GM13976 (cell line): ENCODE results near the gene PPP1R27.

Experiments
- DNase-seq: peaks from one replicate; pipeline ENCODE4 v3.0.0; 2012; ENCODE audit warnings: low spot score
- CTCF ChIP-seq: IDR thresholded peaks from 2 replicates; pipeline ENCODE4 v1.5.1; 2012; ENCODE audit warnings: borderline replicate concordance, mild to moderate bottlenecking; ENCODE audit not compliant: insufficient read depth; ENCODE audit errors: extremely low read depth, missing control alignments, control extremely low read depth
- in situ Hi-C: fragments of 300-500 bp; cut with MboI; formaldehyde crosslinking; loops from one replicate; pipeline ENCODE4 v1.12.0; 2022; ENCODE audit warnings: low sequenced_read_pairs, mixed read lengths, inconsistent platforms; ENCODE audit not compliant: unreplicated experiment

The PPP1R27 gene

DNA sequence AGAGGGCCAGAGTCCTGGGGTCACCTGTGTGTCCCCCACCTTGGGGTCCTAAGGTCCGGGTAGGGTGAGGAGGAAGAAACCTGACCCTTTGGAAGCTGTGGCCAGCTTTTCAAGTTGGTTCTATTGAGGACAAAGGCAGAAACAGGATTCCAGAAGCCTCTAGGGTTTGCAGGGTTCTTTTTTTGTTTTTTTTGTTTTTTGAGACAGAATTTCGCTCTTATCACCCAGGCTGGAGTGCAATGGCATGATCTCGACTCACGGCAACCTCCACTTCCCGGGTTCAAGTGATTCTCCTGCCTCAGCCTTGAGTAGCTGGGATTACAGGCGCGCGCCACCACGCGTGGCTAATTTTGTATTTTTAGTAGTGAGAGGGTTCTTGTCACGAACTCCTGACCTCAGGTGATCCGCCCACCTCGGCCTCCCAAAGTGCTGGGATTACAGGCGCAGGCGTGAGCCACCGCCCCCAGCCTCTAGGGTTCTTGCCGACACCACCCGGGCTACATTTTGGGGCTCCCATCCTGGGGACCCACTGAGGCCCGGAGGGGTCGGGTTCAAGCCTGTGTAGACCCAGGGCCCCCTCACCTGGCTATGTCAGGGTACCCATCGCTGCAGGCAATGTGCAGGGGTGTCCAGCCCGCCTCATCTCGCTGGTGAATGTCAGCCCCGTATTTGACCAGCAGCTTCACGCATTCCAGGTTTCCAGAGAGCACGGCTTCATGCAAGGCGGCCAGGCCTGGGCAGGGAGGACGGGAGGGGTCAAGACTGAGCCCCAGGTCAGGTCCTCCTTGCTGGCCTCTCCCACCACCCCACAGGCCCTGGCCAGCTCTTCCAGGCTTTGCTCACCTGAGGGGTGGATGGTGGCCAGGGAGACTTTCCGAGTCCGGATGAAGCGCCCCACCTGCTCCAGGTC is 674 bp downstream of the PPP1R27 start:
- TF ChIP-seq CTCF, result no peak
- in situ Hi-C loops, result no loop called here
- no peak for DNase-seq

GRCh38 chr17:81833160-81833920 is 1.5 kb downstream of the PPP1R27 start, which contains the start of gene MCRIP1:
Gene MCRIP1 (minus strand): TSS chr17:81833291. CDS start chr17:81824506, 8,785 bp downstream.
- DNase-seq, result peak; percentile 99
- TF ChIP-seq CTCF, result no peak
- in situ Hi-C loops, result no loop called here

DNA sequence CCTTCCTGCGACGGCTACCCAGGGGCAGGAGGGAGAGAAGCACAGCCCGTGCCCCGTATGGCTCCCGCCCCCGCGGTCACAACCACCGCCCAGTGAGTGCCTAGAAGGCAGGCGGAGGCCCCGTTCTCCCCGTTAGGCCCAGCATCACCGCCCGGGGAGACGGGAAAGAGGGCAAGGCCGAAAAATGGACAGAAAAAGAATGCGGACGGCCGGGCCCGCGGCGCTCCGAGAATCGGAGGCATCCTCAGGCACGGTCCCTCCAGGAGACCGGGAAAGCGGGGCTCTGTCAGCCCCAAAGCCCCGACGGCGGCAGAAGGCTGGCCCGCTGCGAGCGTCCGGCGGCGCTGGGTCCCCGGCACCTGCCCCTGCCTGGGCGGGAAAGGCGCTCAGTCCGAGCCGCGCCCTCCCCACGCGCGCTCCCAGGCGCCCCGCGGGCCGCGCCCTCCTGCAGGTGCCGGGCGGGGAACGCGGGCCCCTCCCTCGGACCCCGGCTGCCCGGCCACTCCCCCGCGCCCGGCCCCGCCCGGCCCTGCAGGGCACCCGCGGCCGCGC is 2.2 kb downstream of the PPP1R27 start:
- in situ Hi-C loops, result no loop called here

GRCh38 chr17:81831957-81832607 is 2.8 kb downstream of the PPP1R27 start:
- no peak for TF ChIP-seq CTCF
- DNase-seq, result no peak
- in situ Hi-C loops, result no loop called here

More for the DNA sequence above, 2.2 kb downstream of the PPP1R27 start:
- DNase-seq, result peak; percentile 67
- TF ChIP-seq CTCF, result no peak

- DNase-seq, result no peak
- TF ChIP-seq CTCF, result no peak
- in situ Hi-C loops, result no loop called here
Measured at GRCh38 chr17:81831563-81831956, 3.3 kb downstream of the PPP1R27 start.

DNA sequence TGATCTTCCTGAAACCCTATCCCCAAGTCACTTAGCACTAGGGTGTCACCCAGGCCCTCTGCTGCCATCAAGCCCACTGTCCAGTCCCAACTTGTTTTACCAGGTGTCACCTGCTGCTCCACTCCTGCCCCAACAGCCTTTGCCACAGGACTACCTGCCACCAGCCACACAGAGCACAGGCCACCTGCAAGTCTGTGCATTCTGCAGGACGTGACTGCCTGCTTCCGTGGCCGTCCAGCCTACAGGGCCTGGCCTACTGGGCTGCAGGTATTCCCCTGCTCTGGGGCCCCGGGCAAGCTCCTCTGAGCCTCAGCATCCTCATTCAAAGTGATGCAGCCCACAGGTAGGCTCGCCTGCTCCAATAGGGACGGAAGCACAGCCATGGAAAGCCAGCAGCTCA is 5.0 kb downstream of the PPP1R27 start:
- no peak for DNase-seq
- TF ChIP-seq CTCF, result no peak
- in situ Hi-C loops, result no loop called here
